K562 (cell line): ENCODE measurements around the gene PPIF. TPM values are rescaled to one million over a fixed set of nuclear protein-coding genes. Genes with fewer than 3 reads are reported as not detected.

Experiments
- ATAC-seq: fragments of 200-7000 bp; cut with Tn5 transposase; 3 replicates; pipeline ENCODE4 v1.9.1; 2020; ENCODE audit warnings: moderate library complexity
- BruUV-seq: library from RNA; stranded (reverse); fragments of 400-500 nt; replicated peaks from 2 replicates; lab custom pipeline; 2021; lab: Mats Ljungman, UMichigan
- CTCF ChIA-PET: fragments of 300-600 bp; formaldehyde crosslinking; extraction: SDS; loops from one replicate; lab custom pipeline; 2021; ENCODE audit warnings: low intra/inter-chr PET ratio; lab: Yijun Ruan, JAX
- POLR2A ChIA-PET: fragments of 300-600, 350-650 bp; sonication (Branson Sonifier 250); formaldehyde crosslinking; extraction: SDS; loops from one replicate; lab custom pipeline; 2021; ENCODE audit warnings: antibody characterized with exemption, inconsistent platforms; lab: Yijun Ruan, JAX
- DNase-seq, 4 experiments: peaks; one replicate each; pipeline versions ENCODE4 v3.0.0 to v3.0.0-alpha.2; 2011 to 2018; ENCODE audit warnings: low spot score in 3 of 4, mixed read lengths in 3 of 4; ENCODE audit errors: extremely low read depth in 1 of 4
- FAIRE-seq: peaks from 2 replicates; lab custom pipeline; 2011; peaks lifted over from hg19 to GRCh38; lab: Jason Lieb, UNC
- H2AFZ ChIP-seq: 2 replicates; pipeline ENCODE4 v1.6.0; 2011; ENCODE audit warnings: low read depth, low read length, control low read depth, inconsistent platforms
- H3K27ac ChIP-seq: fragments of 200-600 bp; 3 replicates; pipeline ENCODE4 v1.8.0; 2011; ENCODE audit warnings: low read depth, mild to moderate bottlenecking, control low read depth, inconsistent platforms, low read length, moderate library complexity, mixed read lengths; ENCODE audit errors: extremely low read depth
- H3K27me3 ChIP-seq, 2 experiments: fragments of 300-600 bp in 1 of 2; 2 replicates in 1 of 2; 3 replicates in 1 of 2; pipeline versions ENCODE4 v1.6.0 to v1.8.0; 2011; ENCODE audit warnings: inconsistent platforms in 2 of 2, low read length in 2 of 2, mild to moderate bottlenecking in 1 of 2, mixed read lengths in 1 of 2, moderate library complexity in 1 of 2; ENCODE audit not compliant: control insufficient read depth in 2 of 2, insufficient read depth in 2 of 2
- H3K36me3 ChIP-seq: fragments of 300-600 bp; 3 replicates; pipeline ENCODE4 v1.8.0; 2011; ENCODE audit warnings: mild to moderate bottlenecking, low read length, inconsistent platforms; ENCODE audit not compliant: control insufficient read depth, insufficient read depth
- H3K4me1 ChIP-seq, 2 experiments: fragments of 200-600 bp in 1 of 2; replicated peaks in 1 of 2; 2 replicates in 1 of 2; 3 replicates in 1 of 2; pipeline versions ENCODE4 v1.5.1 to v1.8.0; 2011; ENCODE audit warnings: inconsistent platforms in 2 of 2, low read length in 2 of 2, mild to moderate bottlenecking in 1 of 2, mixed read lengths in 1 of 2, moderate library complexity in 1 of 2; ENCODE audit not compliant: control insufficient read depth in 2 of 2, insufficient read depth in 2 of 2
- H3K4me2 ChIP-seq: 2 replicates; pipeline ENCODE4 v1.6.1; 2011; ENCODE audit warnings: low read length, control low read depth, inconsistent platforms, mixed read lengths; ENCODE audit not compliant: insufficient read depth
- H3K4me3 ChIP-seq: fragments of 200-600 bp; sonication (generic), shearing (Covaris generic); 2 replicates; pipeline ENCODE4 v1.5.1; 2016; ENCODE audit warnings: control low read depth, inconsistent platforms
- H3K79me2 ChIP-seq: fragments of 200-600 bp; 3 replicates; pipeline ENCODE4 v1.8.0; 2011; ENCODE audit warnings: low read length, inconsistent platforms; ENCODE audit not compliant: control insufficient read depth, insufficient read depth
- H3K9ac ChIP-seq, 2 experiments: 2 replicates each; pipeline versions ENCODE4 v1.6.0 to v1.6.1; 2011; ENCODE audit warnings: low read depth in 2 of 2, low read length in 2 of 2, control low read depth in 1 of 2, inconsistent platforms in 1 of 2, mild to moderate bottlenecking in 1 of 2, mixed read lengths in 1 of 2; ENCODE audit not compliant: insufficient read depth in 1 of 2
- H3K9me1 ChIP-seq: one replicate; pipeline ENCODE4 v1.6.0; 2011; ENCODE audit warnings: inconsistent platforms, mild to moderate bottlenecking, low read length, moderate library complexity; ENCODE audit not compliant: control insufficient read depth, insufficient read depth
- H3K9me3 ChIP-seq: replicated peaks from 2 replicates; pipeline ENCODE4 v1.5.1; 2011; ENCODE audit warnings: low read depth, low read length, inconsistent platforms; ENCODE audit not compliant: control insufficient read depth, insufficient read depth
- H4K20me1 ChIP-seq: replicated peaks from 2 replicates; pipeline ENCODE4 v1.6.1; 2011; ENCODE audit warnings: low read length, inconsistent platforms, mixed read lengths; ENCODE audit not compliant: control insufficient read depth, insufficient read depth
- MTA3 ChIP-seq: fragments of 450-650 bp; formaldehyde crosslinking; IDR thresholded peaks from 2 replicates; pipeline ENCODE4 v1.6.1; 2017; ENCODE audit warnings: mild to moderate bottlenecking, borderline replicate concordance
- MYNN ChIP-seq, 2 experiments: sonication (generic); formaldehyde crosslinking in 1 of 2; IDR thresholded peaks; 2 replicates each; pipeline versions ENCODE4 v1.5.0 to v1.6.1; 2016 to 2020; ENCODE audit warnings: antibody characterized with exemption in 1 of 2, missing genetic modification reagents in 1 of 2
- RBM22 ChIP-seq: fragments of 200-400 bp; formaldehyde crosslinking; IDR thresholded peaks from 2 replicates; pipeline ENCODE4 v1.6.1; 2018; ENCODE audit warnings: low read length, low read depth; ENCODE audit not compliant: poor library complexity, severe bottlenecking
- WGBS: fragments of 100-300 bp; shearing (Covaris generic); methylation state at CpG from one replicate; pipeline ENCODE4 v1.1.6; 2016; ENCODE audit warnings: low coverage, mixed read lengths; ENCODE audit not compliant: insufficient coverage; ENCODE audit errors: missing lambda C conversion rate; 5-methylcytosine and 5-hydroxymethylcytosine counted together
- in situ Hi-C: fragments of 300-500 bp; cut with MboI; formaldehyde crosslinking; loops from 4 replicates; pipeline ENCODE4 v1.15.0; 2018; ENCODE audit warnings: inconsistent platforms, mixed read lengths
- intact Hi-C: fragments of 100-400 bp; cut with micrococcal nuclease; formaldehyde crosslinking; loops from 2 replicates; pipeline ENCODE4 v1.14.2; 2022
- polyA plus RNA-seq, 8 experiments: library from polyadenylated mRNA; depleted of rRNA in 4 of 8; stranded (reverse) in 5 of 8; unstranded in 3 of 8; fragments of >200 nt; fragmentation: Nextera tagmentation in 2 of 8; fragmentation: Illumina TruSeq in 1 of 8; extraction: Ambion mirVana in 2 of 8; extraction: Trizol in 1 of 8; gene quantifications; 2 replicates each; pipeline versions ENCODE4 v1.2.1 to v1.2.3, GENCODE V29; 2011 to 2014; ENCODE audit warnings: inconsistent platforms in 1 of 8, missing spikeins in 1 of 8
- total RNA-seq, 7 experiments: library from RNA; depleted of rRNA in 6 of 7; stranded (reverse); fragments of >200 nt in 6 of 7; fragmentation: Illumina TruSeq in 2 of 7; extraction: Trizol in 2 of 7; gene quantifications; 2 replicates each; pipeline versions ENCODE4 v1.2.1 to v1.2.3, GENCODE V29; 2011 to 2021; ENCODE audit warnings: low replicate concordance in 1 of 7

The PPIF gene
- total and polyA plus RNA-seq, 9 of the 15 experiments (the other 6 are each of a cell fraction or from before 2014, with no cell fraction given) = 40.9 to 287 (median 117) TPM

- DNase-seq (no peak), ATAC-seq (no peak), FAIRE-seq (no peak)
- H3K4me2 ChIP-seq = no peak overlapping the region
- BruUV-seq = no TSS peak
- H3K4me3 ChIP-seq = no peak overlapping the region
- H3K4me1 ChIP-seq = peaks cover 0 to 20% of the 10 kb centered on the region in 2 experiments; a peak in 1 of 5 replicates
- no peaks in the 10 kb centered on the region for H4K20me1 ChIP-seq
- H3K27me3 ChIP-seq = no peaks in the 10 kb centered on the region
- TF ChIP-seq MTA3 = no peak
- TF ChIP-seq RBM22 = peak; percentile 69
- TF ChIP-seq MYNN (IDR thresholded peaks at IDR 0.05) = no peak
- TF ChIP-seq MYNN (CRISPR knock-in tag; IDR thresholded peaks at IDR 0.05) = 0 out of 2 replicates have a peak, but pooled peaks have one; percentile 9
- TF ChIP-seq, all 486 proteins: peak for 2
- Histone ChIP-seq H3K9me1 (no peaks in the 10 kb centered on the region), H3K27ac (no peak overlapping the region), H3K79me2 (no peaks in the 10 kb centered on the region), H3K9ac (no peak overlapping the region), H2AFZ (no peak overlapping the region), H3K36me3 (peaks cover 88% of the 10 kb centered on the region; the same call in 2 of the 3 replicates), H3K9me3 (no peaks in the 10 kb centered on the region)
- CTCF ChIA-PET = no interaction called here
- POLR2A ChIA-PET = interaction anchor here (1.0 to 1.7 kb wide), 2 partner anchors 13 to 14 kb away, joined by 4 read pairs; no protein-coding TSS in a partner anchor
- in situ Hi-C loops (no loop called here), intact Hi-C loops (no loop called here)
- WGBS = 77% methylated on average over 25 of the region's 25 CpGs
These were observed 43.4 kb upstream of the PPIF start for GRCh38 chr10:79303631-79304478.
